ENCODE data around the gene INSL4.

INSL4 gene

DNA sequence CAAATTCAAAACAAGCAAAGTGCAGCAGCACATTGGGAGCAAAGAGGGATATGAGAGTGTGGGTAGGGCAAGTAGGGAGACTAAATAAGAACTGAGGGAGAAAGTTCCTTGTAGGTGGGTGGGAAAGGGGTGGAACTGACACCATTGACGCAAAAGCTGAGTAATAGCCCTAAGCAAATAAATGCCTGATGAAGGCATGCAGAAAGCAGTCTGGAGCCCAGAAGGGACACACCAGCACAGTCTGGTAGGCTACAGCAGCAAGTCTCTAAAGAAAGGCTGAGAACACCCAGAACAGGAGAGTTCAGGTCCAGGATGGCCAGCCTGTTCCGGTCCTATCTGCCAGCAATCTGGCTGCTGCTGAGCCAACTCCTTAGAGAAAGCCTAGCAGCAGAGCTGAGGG is at the start of gene INSL4:
TSS of gene INSL4 (plus strand) at position 208 of the 400 bp plus-strand sequence. CDS start at position 313, 105 bp downstream.
- no peaks in the 10 kb centered on the region for H3K9me3 ChIP-seq (ENCODE audit: control insufficient read depth in 2 of 2, low read length in 2 of 2)
- no peak within 1 kb of the TSS for H3K4me3 ChIP-seq (ENCODE audit: low read length in 2 of 2)
- no peak within 1 kb of the TSS for H3K9ac ChIP-seq (ENCODE audit: low read depth in 1 of 2, low read length in 2 of 2)
- no peaks in the 10 kb centered on the region for H3K4me1 ChIP-seq (ENCODE audit: control insufficient read depth in 2 of 2, insufficient read depth in 2 of 2, low read length in 2 of 2)
- no peaks in the 10 kb centered on the region for H3K27me3 ChIP-seq (ENCODE audit: control insufficient read depth in 2 of 2, insufficient read depth in 2 of 2, low read length in 2 of 2)
- H3K27ac ChIP-seq (ENCODE audit: low read depth in 2 of 2, low read length in 2 of 2) = no peak within 1 kb of the TSS
- no peaks in the 10 kb centered on the region for H3K36me3 ChIP-seq (ENCODE audit: control insufficient read depth in 2 of 2, insufficient read depth in 2 of 2, low read length in 2 of 2)

GRCh38 chr9:5184776-5185175 is 46.4 kb upstream of the INSL4 start:
- Histone ChIP-seq H3K4me1 (ENCODE audit: control insufficient read depth in 2 of 2, insufficient read depth in 2 of 2, low read length in 2 of 2) (peaks cover 0 to 2% of the 10 kb centered on the region in 2 donors), H3K27me3 (ENCODE audit: control insufficient read depth in 2 of 2, insufficient read depth in 2 of 2, low read length in 2 of 2) (peaks cover 0 to 3% of the 10 kb centered on the region in 2 donors), H3K4me3 (ENCODE audit: low read length in 2 of 2) (no peak overlapping the region), H3K36me3 (ENCODE audit: control insufficient read depth in 2 of 2, insufficient read depth in 2 of 2, low read length in 2 of 2) (no peaks in the 10 kb centered on the region), H3K9ac (ENCODE audit: low read depth in 1 of 2, low read length in 2 of 2) (no peak overlapping the region), H3K27ac (ENCODE audit: low read depth in 2 of 2, low read length in 2 of 2) (no peak overlapping the region), H3K9me3 (ENCODE audit: control insufficient read depth in 2 of 2, low read length in 2 of 2) (no peaks in the 10 kb centered on the region)

GRCh38 chr9:5185220-5185840 is 45.9 kb upstream of the INSL4 start, which contains the start of gene INSL6:
TSS of gene INSL6 (minus strand) at chr9:5185639. CDS start at chr9:5185602, 37 bp downstream.
- Histone ChIP-seq H3K36me3 (ENCODE audit: control insufficient read depth in 2 of 2, insufficient read depth in 2 of 2, low read length in 2 of 2) (no peaks in the 10 kb centered on the region), H3K27me3 (ENCODE audit: control insufficient read depth in 2 of 2, insufficient read depth in 2 of 2, low read length in 2 of 2) (peaks cover 0 to 3% of the 10 kb centered on the region in 2 donors), H3K9me3 (ENCODE audit: control insufficient read depth in 2 of 2, low read length in 2 of 2) (no peaks in the 10 kb centered on the region), H3K9ac (ENCODE audit: low read depth in 1 of 2, low read length in 2 of 2) (no peak within 1 kb of the TSS), H3K27ac (ENCODE audit: low read depth in 2 of 2, low read length in 2 of 2) (no peak within 1 kb of the TSS), H3K4me3 (ENCODE audit: low read length in 2 of 2) (no peak within 1 kb of the TSS), H3K4me1 (ENCODE audit: control insufficient read depth in 2 of 2, insufficient read depth in 2 of 2, low read length in 2 of 2) (peaks cover 0 to 2% of the 10 kb centered on the region in 2 donors)

DNA sequence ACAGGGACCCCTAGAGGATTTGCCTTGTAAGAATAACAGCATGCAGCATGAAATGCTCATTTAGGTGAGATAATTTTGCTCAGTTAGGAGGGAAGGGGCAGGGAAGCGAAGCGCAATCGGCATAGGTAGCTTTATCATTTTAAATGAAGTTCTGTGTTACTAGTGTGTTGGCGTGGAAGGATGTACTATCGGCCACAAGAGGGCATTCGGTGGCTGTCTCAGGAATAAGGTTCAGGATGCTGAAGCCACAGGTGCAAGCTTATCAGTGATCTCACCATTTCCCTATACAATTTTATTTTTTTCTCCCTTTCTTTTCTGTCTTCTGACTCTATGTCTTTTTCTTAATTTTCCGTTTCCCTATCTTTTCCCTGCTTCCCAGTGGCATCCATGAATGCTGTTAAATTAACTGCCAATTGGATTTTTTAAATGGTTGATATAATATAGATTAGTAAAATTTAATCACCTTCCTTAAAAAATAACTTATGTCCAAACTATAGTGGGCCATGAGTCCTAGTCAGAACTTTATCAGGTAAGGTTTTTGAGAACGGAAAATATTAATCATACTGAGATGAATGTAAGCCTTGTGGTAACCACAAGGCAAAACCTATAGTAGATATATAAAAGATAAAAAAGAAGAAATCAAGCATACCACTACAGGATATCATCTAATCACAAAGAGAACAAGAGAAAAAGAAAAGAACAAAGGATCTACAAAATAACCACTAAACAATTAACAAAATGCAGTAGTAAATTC is 44.6 kb upstream of the INSL4 start:
- Histone ChIP-seq H3K27ac (ENCODE audit: low read depth in 2 of 2, low read length in 2 of 2) (no peak overlapping the region), H3K9ac (ENCODE audit: low read depth in 1 of 2, low read length in 2 of 2) (no peak overlapping the region), H3K4me3 (ENCODE audit: low read length in 2 of 2) (no peak overlapping the region), H3K9me3 (ENCODE audit: control insufficient read depth in 2 of 2, low read length in 2 of 2) (no peaks in the 10 kb centered on the region), H3K4me1 (ENCODE audit: control insufficient read depth in 2 of 2, insufficient read depth in 2 of 2, low read length in 2 of 2) (peaks cover 0 to 2% of the 10 kb centered on the region in 2 donors), H3K36me3 (ENCODE audit: control insufficient read depth in 2 of 2, insufficient read depth in 2 of 2, low read length in 2 of 2) (no peaks in the 10 kb centered on the region), H3K27me3 (ENCODE audit: control insufficient read depth in 2 of 2, insufficient read depth in 2 of 2, low read length in 2 of 2) (peaks cover 0 to 3% of the 10 kb centered on the region in 2 donors)

- Histone ChIP-seq H3K27me3 (ENCODE audit: control insufficient read depth in 2 of 2, insufficient read depth in 2 of 2, low read length in 2 of 2) (peaks cover 0 to 3% of the 10 kb centered on the region in 2 donors), H3K9ac (ENCODE audit: low read depth in 1 of 2, low read length in 2 of 2) (no peak overlapping the region), H3K4me1 (ENCODE audit: control insufficient read depth in 2 of 2, insufficient read depth in 2 of 2, low read length in 2 of 2) (peaks cover 0 to 2% of the 10 kb centered on the region in 2 donors), H3K27ac (ENCODE audit: low read depth in 2 of 2, low read length in 2 of 2) (no peak overlapping the region), H3K36me3 (ENCODE audit: control insufficient read depth in 2 of 2, insufficient read depth in 2 of 2, low read length in 2 of 2) (no peaks in the 10 kb centered on the region), H3K4me3 (ENCODE audit: low read length in 2 of 2) (no peak overlapping the region), H3K9me3 (ENCODE audit: control insufficient read depth in 2 of 2, low read length in 2 of 2) (no peaks in the 10 kb centered on the region)
Measured at GRCh38 chr9:5188060-5188984, 42.9 kb upstream of the INSL4 start.

DNA sequence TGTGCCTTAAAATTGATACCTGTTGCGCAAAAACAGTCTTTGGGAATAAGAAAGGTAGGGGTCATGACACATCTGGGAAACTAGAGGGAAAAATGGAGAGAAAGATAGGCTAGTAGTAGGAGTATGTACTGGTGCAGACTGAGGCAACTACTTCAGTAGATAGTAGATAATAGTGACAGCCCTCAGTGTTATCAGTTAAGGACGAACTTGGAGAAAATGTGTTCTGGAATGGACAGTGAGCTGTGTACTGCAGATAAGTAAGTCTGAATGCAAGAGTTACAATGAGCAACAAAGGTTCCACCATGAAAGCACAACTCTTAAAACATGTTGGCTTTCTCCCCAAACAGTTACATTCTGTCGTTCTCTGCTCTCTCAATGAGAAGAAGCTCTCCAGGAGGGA is 39.2 kb upstream of the INSL4 start:
- H3K9ac ChIP-seq (ENCODE audit: low read depth in 1 of 2, low read length in 2 of 2) = no peak overlapping the region
- H3K4me3 ChIP-seq (ENCODE audit: low read length in 2 of 2) = no peak overlapping the region
- no peaks in the 10 kb centered on the region for H3K4me1 ChIP-seq (ENCODE audit: control insufficient read depth in 2 of 2, insufficient read depth in 2 of 2, low read length in 2 of 2)
- no peak overlapping the region for H3K27ac ChIP-seq (ENCODE audit: low read depth in 2 of 2, low read length in 2 of 2)
- H3K36me3 ChIP-seq (ENCODE audit: control insufficient read depth in 2 of 2, insufficient read depth in 2 of 2, low read length in 2 of 2) = no peaks in the 10 kb centered on the region
- H3K9me3 ChIP-seq (ENCODE audit: control insufficient read depth in 2 of 2, low read length in 2 of 2) = no peaks in the 10 kb centered on the region
- peaks cover 0 to 3% of the 10 kb centered on the region in 2 donors for H3K27me3 ChIP-seq (ENCODE audit: control insufficient read depth in 2 of 2, insufficient read depth in 2 of 2, low read length in 2 of 2)

DNA sequence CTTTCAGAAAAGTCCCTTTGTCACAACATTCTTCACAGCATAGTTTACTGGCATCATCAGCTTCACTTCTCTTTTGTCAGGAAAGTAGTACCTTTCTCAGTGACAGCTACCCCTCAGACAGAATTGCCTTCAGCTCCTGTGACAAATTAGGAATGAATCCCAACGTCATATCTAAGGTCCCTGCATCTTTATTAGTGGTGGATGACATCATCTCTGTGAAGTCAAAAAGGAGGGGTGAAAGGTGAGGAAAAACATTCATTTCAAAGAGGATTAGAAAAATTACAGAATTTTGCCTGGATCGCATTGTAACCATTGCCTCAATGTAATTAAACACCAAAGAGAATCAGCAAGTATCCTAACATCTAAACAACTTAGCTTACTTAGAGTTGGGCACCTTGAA is 37.9 kb upstream of the INSL4 start:
- H3K4me3 ChIP-seq (ENCODE audit: low read length in 2 of 2) = no peak overlapping the region
- H3K27ac ChIP-seq (ENCODE audit: low read depth in 2 of 2, low read length in 2 of 2) = no peak overlapping the region
- no peak overlapping the region for H3K9ac ChIP-seq (ENCODE audit: low read depth in 1 of 2, low read length in 2 of 2)
- H3K36me3 ChIP-seq (ENCODE audit: control insufficient read depth in 2 of 2, insufficient read depth in 2 of 2, low read length in 2 of 2) = no peaks in the 10 kb centered on the region
- no peaks in the 10 kb centered on the region for H3K4me1 ChIP-seq (ENCODE audit: control insufficient read depth in 2 of 2, insufficient read depth in 2 of 2, low read length in 2 of 2)
- H3K9me3 ChIP-seq (ENCODE audit: control insufficient read depth in 2 of 2, low read length in 2 of 2) = peaks cover 0 to 2% of the 10 kb centered on the region in 2 donors
- peaks cover 0 to 3% of the 10 kb centered on the region in 2 donors for H3K27me3 ChIP-seq (ENCODE audit: control insufficient read depth in 2 of 2, insufficient read depth in 2 of 2, low read length in 2 of 2)

DNA sequence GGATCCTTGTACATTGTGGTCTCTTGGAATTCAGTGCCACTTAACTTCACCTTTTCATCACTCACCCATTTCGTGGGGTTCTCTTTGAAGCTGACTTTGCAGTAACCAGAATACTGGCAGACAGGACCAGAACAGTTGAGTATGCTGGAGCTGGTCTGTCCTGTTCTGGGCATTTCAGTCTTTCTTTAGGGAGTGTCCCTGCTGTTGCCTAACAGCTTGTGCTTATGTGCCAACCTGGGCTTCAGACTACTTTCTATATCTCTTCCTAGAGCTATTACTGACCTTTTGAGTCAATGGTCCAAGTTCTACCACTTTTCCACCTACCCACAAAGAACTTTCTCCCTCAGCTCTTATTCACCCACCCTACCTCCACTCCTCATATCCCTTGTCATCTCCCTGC is 35.8 kb upstream of the INSL4 start:
- H3K4me1 ChIP-seq (ENCODE audit: control insufficient read depth in 2 of 2, insufficient read depth in 2 of 2, low read length in 2 of 2) = no peaks in the 10 kb centered on the region
- no peaks in the 10 kb centered on the region for H3K36me3 ChIP-seq (ENCODE audit: control insufficient read depth in 2 of 2, insufficient read depth in 2 of 2, low read length in 2 of 2)
- peaks cover 0 to 2% of the 10 kb centered on the region in 2 donors for H3K9me3 ChIP-seq (ENCODE audit: control insufficient read depth in 2 of 2, low read length in 2 of 2)
- H3K27ac ChIP-seq (ENCODE audit: low read depth in 2 of 2, low read length in 2 of 2) = no peak overlapping the region
- H3K27me3 ChIP-seq (ENCODE audit: control insufficient read depth in 2 of 2, insufficient read depth in 2 of 2, low read length in 2 of 2) = peaks cover 0 to 4% of the 10 kb centered on the region in 2 donors
- no peak overlapping the region for H3K4me3 ChIP-seq (ENCODE audit: low read length in 2 of 2)
- H3K9ac ChIP-seq (ENCODE audit: low read depth in 1 of 2, low read length in 2 of 2) = no peak overlapping the region

GRCh38 chr9:5205071-5205470 is 26.1 kb upstream of the INSL4 start:
- no peak overlapping the region for H3K27ac ChIP-seq (ENCODE audit: low read depth in 2 of 2, low read length in 2 of 2)
- H3K36me3 ChIP-seq (ENCODE audit: control insufficient read depth in 2 of 2, insufficient read depth in 2 of 2, low read length in 2 of 2) = no peaks in the 10 kb centered on the region
- no peaks in the 10 kb centered on the region for H3K9me3 ChIP-seq (ENCODE audit: control insufficient read depth in 2 of 2, low read length in 2 of 2)
- peaks cover 0 to 1% of the 10 kb centered on the region in 2 donors for H3K27me3 ChIP-seq (ENCODE audit: control insufficient read depth in 2 of 2, insufficient read depth in 2 of 2, low read length in 2 of 2)
- H3K4me3 ChIP-seq (ENCODE audit: low read length in 2 of 2) = no peak overlapping the region
- no peak overlapping the region for H3K9ac ChIP-seq (ENCODE audit: low read depth in 1 of 2, low read length in 2 of 2)
- H3K4me1 ChIP-seq (ENCODE audit: control insufficient read depth in 2 of 2, insufficient read depth in 2 of 2, low read length in 2 of 2) = no peaks in the 10 kb centered on the region
